GM21528 (cell line): Measurements from ENCODE around the gene PLPP3.

Source experiments
- ATAC-seq: cut with Tn5 transposase; IDR thresholded peaks from one replicate; pipeline ENCODE4 v1.9.1; 2021; ENCODE audit warnings: mild to moderate bottlenecking, moderate library complexity; ENCODE audit not compliant: unreplicated experiment, low FRiP score

PLPP3 gene

GRCh38 chr1:56577406-56578137 lies 1.8 kb downstream of the PLPP3 start:
- no peak for ATAC-seq

DNA sequence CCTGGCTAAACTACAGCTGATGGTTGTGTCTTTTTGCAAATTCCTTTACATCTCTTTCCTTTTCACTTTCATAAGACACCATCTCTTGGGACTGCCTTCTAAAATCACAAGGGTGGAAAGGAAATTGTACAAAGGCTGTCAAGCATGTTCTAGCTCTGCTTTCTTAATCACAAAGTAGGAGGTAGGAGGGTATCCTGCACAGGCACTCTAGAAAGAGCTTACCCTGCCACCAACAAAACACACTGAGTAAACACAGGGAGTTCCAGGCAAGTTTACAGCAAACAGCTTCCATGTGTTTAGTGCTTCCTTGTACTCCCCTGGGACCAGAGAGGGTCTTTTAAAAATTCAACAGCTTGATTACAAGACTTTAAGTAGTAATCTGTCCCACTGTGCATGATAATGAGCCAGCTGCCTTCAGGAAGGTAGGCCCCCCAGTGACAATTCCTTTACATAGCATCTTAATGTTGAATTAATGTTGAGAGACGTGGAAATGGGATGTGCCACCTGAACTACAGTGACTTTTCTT lies 2.4 kb downstream of the PLPP3 start:
- no peak for ATAC-seq

DNA sequence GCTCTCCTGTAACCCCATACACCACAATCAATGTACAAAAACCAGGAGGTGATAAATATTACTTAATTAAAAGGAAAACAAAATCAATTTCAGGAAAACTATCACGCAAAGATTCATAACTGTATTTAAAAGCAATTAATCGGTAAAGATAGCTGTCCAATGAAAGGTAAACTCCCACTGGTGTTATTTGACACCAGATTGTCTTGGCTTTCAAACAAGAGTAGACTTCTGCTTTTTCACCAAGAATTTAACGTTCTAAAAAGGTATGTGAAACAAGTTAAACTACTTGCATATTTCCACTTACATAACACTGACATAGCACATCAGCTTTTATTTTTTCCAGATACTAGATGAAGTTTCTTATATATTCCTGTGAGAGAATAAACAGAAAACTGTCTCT lies 3.5 kb downstream of the PLPP3 start:
- no peak for ATAC-seq

- ATAC-seq = no peak
These were observed 4.6 kb downstream of the PLPP3 start for GRCh38 chr1:56574794-56575193.

DNA sequence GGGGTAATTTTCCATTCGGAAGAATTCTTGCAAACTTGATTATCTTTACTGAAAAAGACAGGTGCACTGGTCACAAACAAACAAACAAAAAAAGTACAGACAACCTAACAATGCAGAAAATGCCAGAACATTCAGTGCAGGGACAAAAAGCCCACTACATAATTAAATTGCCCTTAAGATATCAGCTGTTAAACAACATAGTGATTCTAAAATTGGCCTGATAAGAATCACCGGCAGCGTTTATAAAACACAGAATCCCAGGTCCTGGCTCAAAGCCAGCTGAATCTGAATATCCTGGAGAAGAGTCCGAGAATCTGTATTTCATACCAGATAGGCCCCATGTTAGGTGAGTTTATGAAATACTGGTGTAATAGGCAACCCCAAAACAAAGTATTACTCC lies 6.1 kb downstream of the PLPP3 start:
- ATAC-seq = no peak

- no peak for ATAC-seq
These were observed 6.9 kb downstream of the PLPP3 start for GRCh38 chr1:56572334-56573050.

GRCh38 chr1:56571448-56571847 lies 7.9 kb downstream of the PLPP3 start:
- ATAC-seq = no peak

- no peak for ATAC-seq
These were observed 8.4 kb downstream of the PLPP3 start for GRCh38 chr1:56570924-56571372.

- ATAC-seq = no peak
These were observed 9.7 kb downstream of the PLPP3 start for GRCh38 chr1:56569661-56570060.

DNA sequence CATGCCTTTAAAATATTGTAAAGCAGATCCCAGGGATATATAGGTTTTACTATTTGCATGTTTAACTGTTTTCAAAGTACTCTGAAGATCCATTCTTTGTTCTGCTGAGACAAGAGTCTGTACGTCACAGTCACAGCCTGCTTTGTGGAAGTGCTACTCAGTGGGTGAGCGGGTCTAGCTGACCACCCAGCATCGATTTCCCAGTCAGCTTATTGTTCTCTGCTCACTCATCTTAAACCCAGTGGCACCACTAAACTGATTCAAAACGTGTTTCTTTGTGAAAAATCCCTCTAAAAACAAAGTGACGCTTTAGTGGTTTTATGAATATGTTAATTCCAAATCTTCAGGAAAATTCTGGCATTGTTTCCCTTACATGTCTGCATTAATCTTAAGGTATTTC lies 12.4 kb downstream of the PLPP3 start:
- ATAC-seq = no peak

GRCh38 chr1:56566061-56566744 lies 13.2 kb downstream of the PLPP3 start:
- ATAC-seq = no peak

DNA sequence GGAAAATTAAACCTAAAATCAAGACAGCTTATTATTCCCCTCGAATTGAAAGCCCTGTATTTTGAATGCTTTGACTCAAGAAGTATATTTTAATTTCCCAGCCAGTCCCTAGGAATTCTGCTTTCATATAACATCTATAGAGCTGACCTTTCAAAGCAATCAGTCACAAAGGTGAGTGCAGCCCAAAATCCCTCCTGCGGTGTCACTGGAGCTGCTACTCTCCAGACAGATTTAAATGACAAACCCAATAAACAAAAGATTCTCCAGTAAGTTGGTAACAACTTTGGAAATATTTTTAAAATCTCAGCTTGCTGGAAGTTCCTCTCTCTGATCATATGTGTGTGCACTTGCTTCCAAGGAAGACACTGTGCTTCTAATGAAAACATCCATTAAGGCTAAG lies 14.7 kb downstream of the PLPP3 start:
- ATAC-seq = no peak

DNA sequence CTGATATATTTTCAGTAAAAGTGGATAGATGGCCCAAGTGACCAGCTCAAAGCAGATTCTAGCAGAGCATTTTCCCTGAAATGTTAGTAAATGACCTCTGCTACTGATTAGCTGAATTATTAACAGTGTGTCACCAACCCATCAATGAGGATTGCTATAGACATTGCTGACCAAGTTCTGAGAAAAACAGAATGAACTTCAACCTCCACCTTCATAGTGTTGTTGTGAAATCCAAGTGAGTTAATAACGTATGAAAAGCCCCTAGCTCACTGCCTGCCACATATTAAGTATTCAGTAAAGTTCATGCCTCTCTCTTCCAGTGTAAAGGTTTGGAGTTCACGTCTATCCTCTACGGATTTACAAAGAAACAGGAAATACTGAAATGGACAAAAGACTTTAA lies 15.8 kb downstream of the PLPP3 start:
- ATAC-seq = no peak

DNA sequence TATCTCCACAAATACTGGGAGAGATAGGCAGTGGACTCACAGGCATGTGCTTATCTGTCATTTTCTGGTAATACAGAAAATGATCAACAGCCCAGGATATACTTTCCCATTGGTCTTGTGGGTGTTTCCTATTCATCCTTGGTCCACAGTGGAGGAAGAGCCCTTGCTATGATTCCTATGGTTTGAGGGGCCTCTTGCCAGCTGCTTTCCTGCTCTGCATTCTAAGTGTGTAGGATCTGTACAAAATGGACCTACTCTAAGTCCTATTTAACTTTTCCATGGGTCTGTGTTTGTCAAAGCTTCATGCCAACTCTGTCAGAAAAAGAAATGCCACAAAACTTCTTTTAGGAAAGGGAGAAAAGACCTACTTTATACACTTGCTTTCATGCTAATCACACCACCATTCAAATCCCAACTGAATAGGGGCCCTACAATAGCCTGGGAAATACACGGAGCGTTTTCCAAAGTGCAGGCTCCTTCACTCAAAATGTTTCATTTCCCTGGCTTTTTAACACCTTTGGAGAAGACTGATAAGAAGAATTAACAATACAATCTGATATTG lies 16.4 kb downstream of the PLPP3 start:
- ATAC-seq = no peak

- ATAC-seq = no peak
These were observed 17.9 kb downstream of the PLPP3 start for GRCh38 chr1:56561227-56562019.

DNA sequence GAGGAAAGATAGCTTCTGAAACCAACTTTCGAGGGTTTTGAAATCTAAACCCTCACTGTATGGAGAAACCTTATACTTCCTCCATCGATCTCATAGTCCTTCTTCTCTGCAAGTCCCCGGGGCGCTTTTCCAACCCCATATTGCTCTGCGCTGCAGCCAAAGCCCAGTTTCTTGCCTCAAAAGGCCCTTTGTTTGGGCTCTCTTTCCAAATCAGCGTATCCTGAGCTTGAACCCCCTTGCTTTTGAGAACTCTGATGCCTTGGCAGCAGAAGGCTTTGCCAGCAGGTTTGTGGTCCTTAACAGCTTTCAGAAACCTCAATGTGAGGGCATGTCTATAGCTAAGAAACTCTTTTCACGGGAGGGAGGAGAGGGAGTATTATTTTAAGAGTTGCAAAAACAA lies 21.6 kb downstream of the PLPP3 start:
- no peak for ATAC-seq

DNA sequence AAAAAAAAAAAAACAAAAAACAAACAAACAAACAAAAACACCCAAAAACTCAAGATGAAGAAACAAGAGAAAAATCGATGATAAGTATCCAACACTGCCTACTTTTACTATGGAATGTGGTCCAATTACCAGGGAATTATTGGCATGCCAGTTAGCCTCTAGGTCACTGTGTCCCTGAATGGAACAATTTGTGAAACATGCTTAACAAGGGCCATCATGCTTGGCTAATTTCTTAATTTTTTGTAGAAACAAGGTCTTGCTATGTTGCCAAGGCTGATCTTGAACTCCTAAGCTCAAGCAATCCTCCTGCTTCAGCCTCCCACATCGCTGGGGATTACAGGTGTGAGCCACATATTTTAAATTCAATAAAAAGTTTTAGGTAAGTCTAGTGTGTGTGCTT lies 23.9 kb downstream of the PLPP3 start:
- ATAC-seq = no peak

GRCh38 chr1:56553046-56553445 lies 26.3 kb downstream of the PLPP3 start:
- ATAC-seq = no peak

GRCh38 chr1:56552349-56552748 lies 27.0 kb downstream of the PLPP3 start:
- no peak for ATAC-seq

DNA sequence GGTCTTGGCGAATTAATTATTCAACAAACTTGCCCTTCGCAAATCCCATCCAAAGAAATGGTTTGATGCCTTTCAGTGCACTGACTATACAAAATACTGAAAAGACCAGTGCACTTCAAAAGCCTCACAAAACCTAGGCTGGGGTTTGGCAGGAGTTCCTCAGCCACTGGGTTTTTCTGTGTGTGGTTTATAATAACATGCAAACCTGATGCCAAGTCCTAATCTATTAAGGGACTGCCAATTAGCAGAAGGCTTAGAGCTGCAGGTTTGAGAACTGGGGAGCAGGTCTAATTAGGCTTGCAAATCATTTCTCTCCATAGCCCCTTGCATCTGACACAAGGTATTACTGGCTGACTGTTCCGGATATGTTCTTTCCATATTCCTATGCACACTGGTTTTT lies 27.7 kb downstream of the PLPP3 start:
- no peak for ATAC-seq
